ENCODE results near the gene CCDC149.

The CCDC149 gene

DNA sequence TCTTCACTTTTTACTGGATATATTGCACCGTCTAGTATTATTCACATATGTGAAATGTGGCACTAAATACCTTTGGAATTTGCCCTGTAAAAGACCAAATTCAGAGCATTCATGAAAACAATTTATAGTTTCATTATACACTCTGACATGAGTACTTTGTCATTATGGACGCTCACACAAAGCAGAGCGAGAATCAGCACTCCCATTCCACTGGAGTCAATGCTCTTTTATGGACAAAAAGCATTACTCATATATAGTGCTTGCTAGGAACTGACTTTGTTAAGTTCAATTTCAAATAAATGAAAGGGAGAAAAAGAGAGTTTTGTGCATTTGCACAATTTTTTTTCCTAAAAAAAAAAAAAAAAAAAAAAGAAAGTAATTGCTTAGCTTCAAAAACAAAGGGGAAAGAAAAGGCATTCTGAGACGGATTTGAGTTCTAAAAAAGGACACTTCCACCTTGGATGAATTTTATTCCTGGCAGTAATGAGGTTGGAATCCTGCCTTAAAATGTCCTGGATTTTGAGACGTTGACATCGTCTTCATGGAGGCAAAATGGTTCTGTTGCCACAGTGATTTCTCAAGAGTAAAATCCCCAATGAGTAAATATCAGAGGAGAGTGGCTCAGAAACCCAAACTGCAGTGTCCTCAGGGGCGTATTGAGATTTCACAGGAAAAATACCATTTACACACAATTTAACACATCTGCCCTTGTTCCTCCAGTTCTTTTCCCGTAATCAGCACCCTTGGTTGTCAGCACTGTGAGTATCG, 34.8 kb downstream of the CCDC149 start:
- no peak for DNase-seq

DNA sequence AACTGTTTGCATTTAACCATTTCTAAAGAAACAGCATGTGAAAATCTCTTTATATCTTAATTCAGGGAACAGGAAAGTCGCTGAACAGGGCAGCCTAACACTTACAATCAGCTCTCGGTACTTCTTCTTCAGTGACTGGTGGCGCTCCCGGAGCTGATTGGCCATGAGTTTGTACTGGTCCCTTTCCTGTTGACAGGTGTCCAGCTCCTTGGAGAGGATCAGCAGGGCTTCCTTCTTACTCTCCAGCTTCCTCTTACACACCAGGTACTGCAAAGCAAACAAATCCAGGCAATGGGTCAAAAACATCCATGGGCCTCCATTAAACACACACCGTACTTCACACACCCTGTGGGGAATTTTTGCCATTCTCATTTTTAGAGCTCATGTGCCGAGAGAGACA, 36.4 kb downstream of the CCDC149 start:
- no peak for DNase-seq

DNA sequence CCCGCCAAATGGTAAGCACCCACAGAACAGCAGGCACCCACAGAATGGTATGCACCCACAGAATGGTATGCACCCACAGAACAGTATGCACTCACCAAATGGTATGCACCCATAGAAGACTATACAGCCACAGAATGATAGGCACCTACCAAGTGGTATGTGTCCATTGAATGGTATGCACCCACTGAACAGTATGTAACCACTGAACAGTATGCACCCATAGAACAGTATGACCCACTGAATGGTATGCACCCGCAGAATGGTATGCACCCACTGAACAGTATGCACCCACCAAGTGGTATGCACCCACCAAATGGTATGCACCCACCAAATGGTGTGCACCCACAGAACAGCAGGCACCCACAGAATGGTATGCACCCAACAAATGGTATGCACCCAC, 40.1 kb downstream of the CCDC149 start:
- no peak for DNase-seq

DNA sequence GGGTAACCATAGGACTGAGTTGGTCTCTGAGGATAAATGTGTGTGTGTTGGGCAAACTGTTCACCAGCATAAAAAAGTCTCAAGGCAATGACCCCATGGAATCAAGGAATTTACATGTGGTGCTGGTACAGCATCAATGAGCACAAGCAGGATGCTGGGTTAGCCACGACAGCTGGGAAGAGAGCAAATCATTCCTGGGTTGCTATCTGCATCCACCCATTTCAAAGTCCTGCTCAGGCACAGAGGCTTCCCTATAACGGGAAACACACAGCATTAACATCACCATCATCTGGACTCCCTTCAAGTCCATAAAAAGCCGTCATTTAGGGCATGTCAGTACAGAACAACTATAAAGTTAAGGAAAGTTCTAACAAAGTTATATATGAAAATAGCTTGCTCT, 41.6 kb downstream of the CCDC149 start:
- no peak for DNase-seq

- no peak for DNase-seq
Measured at GRCh38 chr4:24867766-24868296, 45.0 kb downstream of the CCDC149 start.

GRCh38 chr4:24867251-24867650, 45.6 kb downstream of the CCDC149 start:
- DNase-seq = no peak

GRCh38 chr4:24865401-24865800, 47.4 kb downstream of the CCDC149 start:
- no peak for DNase-seq

DNA sequence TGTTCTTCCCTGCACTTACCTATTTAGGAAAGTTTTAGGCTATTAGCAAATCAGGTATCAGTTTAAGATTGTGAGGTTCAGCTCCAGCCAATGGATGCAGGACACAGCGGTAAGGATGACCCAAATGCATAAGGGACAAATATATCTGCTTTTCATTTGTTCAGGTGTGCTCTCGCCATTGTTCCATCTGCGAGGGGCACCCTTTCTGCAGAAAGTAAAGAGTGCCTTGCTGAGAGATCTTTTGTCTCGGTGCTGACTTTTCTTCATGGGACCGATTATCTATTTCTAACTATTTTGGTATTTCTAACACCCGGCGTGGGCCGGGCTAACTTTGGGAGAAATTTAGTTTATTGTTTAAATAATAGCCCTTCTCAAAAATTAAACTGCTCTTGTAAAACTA, 49.0 kb downstream of the CCDC149 start:
- DNase-seq = no peak

GRCh38 chr4:24862073-24862751, 50.6 kb downstream of the CCDC149 start:
- no peak for DNase-seq

- DNase-seq = no peak
Measured at GRCh38 chr4:24858550-24858949, 54.3 kb downstream of the CCDC149 start.

DNA sequence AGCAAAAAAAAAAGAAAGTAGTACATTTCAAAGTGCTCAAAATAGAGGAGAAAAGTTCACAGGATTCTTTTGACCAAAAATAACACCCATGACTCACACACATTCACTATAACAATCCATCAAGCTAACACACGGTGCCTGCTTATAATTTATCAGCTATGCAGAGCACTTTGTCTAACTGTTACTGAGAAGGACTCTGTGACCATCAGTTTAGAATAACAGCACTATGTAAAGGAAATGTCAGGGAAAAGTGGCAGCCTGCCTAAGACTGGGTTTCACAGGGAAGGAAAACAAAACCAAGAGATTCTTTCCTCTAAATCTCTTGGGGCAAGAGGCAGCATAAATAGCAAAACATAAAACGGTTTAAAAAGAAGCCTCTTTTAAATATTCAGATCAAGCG, 54.8 kb downstream of the CCDC149 start:
- DNase-seq = no peak

DNA sequence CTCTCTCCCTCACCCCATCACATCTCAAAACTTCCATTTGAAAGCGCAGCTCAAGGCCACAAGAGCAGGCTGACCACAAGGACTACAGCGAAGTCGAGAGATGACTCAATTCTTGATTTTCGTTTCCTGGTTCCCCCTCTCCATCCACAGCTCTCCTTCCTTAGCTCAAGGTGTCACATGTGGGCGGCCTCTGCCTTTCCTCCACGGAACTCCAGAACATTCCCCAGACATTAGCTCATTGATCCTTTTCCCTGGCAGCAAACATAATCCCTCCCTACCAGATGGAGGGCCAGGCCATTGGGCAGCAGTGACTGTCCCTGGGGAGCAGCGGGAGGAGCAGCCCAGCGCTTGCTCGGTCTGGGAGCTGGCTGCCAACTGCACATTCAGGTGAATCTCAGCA, 56.3 kb downstream of the CCDC149 start:
- DNase-seq = no peak

DNA sequence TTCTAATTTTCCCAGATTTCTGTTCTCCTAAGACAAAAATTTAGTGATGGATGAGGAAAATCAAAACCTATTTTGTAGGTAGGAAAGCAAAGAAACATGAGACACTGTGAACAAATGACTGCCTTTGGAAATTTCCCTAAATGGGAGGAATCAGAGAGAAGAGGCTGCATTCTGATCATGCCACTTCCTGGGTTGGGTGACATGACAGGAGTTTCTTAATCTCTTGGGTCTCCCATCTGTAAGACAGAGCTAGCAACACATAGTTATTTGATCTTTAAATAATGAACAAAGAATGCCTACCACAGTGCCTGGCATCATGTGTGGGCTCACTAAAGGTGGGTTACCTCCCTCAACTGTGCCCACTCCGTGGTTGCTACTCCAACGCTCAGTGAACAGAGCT, 57.1 kb downstream of the CCDC149 start:
- DNase-seq = no peak

- DNase-seq = no peak
Measured at GRCh38 chr4:24853142-24853541, 59.7 kb downstream of the CCDC149 start.

DNA sequence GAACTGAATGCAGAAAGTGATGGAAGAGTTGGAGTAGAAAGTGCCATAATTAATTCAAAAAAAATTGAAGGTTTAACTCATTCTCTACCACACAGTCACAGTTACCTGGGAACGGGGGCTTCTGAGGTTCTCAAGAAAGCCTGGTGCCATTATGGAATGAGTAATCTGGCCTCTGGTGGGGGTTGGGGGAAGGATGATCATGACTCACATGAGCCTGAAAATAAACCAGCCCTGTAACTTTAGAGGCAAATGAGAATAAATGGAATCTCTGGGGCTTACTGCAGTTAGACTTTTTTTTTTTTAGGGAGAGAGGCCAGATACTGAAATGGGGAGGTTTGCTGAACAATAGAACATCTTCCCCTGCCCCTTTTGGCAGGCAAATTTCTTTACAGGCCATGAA, 62.2 kb downstream of the CCDC149 start:
- DNase-seq = no peak

GRCh38 chr4:24849756-24850155, 63.1 kb downstream of the CCDC149 start:
- DNase-seq = no peak

DNA sequence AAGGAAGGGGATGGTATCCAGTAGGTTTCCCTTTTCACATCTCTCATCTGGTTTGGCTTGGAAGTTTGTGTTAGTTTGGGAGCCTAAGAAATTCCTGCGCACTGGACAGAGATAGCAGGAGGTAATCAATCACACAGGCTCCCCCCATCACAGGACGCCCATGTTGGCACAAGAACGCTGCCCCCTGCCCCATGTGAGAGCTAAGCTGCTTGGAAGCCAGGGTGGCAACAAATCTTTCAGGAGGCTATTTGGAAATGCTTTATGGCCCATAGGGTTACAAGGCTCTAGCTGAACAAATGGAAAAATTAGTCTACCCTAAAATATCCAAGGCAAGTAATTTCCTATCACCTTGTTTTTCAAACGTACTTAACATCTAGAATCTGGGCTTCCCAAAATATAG, 63.5 kb downstream of the CCDC149 start:
- no peak for DNase-seq

GRCh38 chr4:24846716-24847115, 66.1 kb downstream of the CCDC149 start:
- DNase-seq = no peak

GRCh38 chr4:24845902-24846301, 66.9 kb downstream of the CCDC149 start:
- no peak for DNase-seq

- no peak for DNase-seq
Measured at GRCh38 chr4:24845132-24845531, 67.7 kb downstream of the CCDC149 start.

DNA sequence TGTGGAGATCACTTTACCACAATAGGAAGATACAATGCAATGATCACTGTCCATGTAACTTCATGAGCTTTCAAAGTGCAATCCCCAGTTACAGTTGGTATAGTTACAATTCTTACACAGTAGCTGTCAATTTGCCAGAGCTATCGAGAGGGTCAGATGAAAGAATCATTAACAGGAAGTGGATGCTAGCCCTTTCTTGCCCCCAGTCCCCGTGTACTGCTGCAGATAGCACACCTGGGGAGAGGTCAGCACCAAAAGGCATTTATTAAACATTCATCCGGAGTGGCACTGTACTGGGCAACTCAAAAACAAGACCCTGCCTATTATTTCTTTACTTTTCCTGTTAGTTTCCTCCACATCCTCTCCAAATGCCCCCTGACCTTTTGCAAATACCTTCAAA, 69.7 kb downstream of the CCDC149 start:
- DNase-seq = no peak

GRCh38 chr4:24842356-24842755, 70.5 kb downstream of the CCDC149 start:
- no peak for DNase-seq

- DNase-seq = no peak
Measured at GRCh38 chr4:24840826-24841543, 71.9 kb downstream of the CCDC149 start.

GRCh38 chr4:24840362-24840761, 72.5 kb downstream of the CCDC149 start:
- DNase-seq = no peak
